Astrocyte of the cerebellum (primary cell): ENCODE results near the gene CACNA1B.

Experiments
- DNase-seq: peaks from one replicate; pipeline ENCODE4 v3.0.0-alpha.2; 2011; ENCODE audit warnings: low read depth
- H3K4me3 ChIP-seq: 2 replicates; pipeline ENCODE4 v1.5.1; 2011; ENCODE audit warnings: mild to moderate bottlenecking, low read depth, low read length, moderate library complexity
- CTCF ChIP-seq: IDR thresholded peaks from 2 replicates; pipeline ENCODE4 v1.5.1; 2012; ENCODE audit warnings: low read length, low read depth, moderate library complexity, mild to moderate bottlenecking; ENCODE audit errors: missing control alignments
- in situ Hi-C: cut with HindIII; loops from 2 replicates; pipeline ENCODE4 v1.10.0; 2017; ENCODE audit warnings: low sequenced_read_pairs

CACNA1B gene

DNA sequence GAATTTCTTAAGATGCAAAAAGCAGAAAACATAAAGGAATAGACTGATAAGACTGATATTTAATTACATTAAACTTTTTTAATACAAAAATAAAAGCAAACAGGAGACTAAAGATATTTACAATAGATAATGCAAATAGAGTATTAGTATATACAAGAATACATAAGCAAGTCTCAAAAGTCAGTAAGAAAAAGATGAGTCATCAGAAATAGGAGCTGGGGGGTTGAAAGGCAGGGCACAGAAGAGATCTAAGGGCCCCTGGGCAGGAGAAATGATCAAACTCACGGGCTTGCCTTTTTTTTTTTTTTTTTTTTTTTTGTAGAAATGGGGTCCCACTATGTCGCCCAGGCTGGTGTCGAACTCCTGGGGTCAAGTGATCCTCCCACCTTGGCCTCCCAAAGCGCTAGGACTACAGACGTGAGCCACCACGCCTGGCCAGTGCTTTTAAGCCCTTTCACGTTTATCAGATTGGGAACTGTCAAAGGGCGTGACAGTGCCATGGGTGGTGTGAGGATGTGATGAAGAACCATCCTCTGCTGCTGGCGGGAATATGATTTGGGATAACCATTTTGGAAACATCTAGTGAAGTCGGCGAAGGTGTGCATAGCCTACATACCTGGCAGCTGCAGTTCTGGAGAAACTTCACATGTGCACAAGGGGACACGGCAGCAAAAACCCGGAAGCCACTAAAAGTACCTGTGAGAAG is 126.1 kb downstream of the CACNA1B start:
- no peak overlapping the region for H3K4me3 ChIP-seq
- DNase-seq: no peak
- in situ Hi-C loops: no loop called here
- TF ChIP-seq CTCF: no peak

- no peak for TF ChIP-seq CTCF
- H3K4me3 ChIP-seq: no peak overlapping the region
- no peak for DNase-seq
- in situ Hi-C loops: no loop called here
Measured at GRCh38 chr9:138006576-138007233, 129.1 kb downstream of the CACNA1B start.

DNA sequence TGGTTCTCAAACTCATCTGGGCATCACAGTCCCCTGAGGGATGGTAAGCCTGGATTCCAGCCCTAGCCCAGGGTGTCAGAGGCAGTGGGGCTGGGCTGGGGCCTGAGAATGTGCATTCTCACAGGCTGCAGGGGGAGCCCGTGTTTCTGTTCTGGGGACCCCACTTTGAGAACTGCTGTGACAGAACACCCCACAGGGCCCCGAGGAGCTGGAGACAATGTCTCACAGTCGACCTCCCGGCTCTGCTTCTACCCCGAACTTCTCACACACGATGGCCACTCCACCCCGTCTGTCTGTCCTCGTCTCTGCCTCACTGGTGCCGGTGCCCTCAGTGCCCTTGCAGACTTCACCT is 130.0 kb downstream of the CACNA1B start:
- H3K4me3 ChIP-seq: no peak overlapping the region
- DNase-seq: no peak
- no peak for TF ChIP-seq CTCF
- in situ Hi-C loops: no loop called here

DNA sequence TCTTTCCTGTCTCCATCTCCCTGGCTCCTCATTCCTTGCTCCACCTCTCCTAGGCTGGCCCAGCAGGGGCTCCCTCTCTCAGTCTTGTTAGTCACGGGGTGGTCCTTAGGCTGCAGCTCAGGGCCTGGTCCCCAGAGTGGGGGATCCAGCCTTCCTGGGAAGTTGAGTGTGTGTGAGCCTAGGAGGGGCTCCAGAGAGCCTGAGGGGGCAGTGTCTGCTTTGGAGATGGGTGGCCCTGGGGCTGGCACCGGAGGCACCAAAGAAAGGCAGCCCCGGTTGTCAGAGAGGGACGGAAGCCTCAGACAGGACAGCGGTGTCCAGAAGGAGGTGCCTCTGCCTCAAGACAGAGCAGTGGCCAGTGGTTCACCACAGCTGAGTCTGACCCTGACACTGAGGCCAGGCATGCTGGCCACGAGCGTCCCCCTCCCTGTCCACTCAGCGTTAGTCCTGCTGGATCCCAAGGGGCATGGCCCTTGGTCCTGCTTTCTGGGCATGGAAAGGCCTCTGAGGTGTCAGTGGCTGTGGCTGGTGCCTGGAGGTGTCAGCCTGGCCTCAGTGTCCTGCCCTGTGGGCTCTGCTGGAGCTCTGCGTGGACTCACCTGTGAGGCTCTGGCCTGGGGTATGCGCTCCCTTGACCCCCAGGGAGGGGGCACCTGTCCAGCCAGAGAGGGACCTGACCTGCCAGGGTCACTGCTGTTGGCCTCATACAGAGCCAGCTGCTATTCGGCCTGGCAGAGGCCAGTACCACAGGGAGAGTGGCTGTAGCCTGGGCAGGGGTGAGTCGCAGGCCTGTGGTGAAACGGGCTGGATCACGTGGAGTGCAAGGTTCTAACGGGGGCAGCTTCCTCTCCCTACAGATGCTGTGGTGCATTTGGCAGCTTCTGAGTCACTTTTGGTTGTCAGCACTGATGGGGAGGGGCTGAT is 130.6 kb downstream of the CACNA1B start:
- no peak overlapping the region for H3K4me3 ChIP-seq
- in situ Hi-C loops: no loop called here
- no peak for DNase-seq
- TF ChIP-seq CTCF: no peak

- in situ Hi-C loops: no loop called here
- H3K4me3 ChIP-seq: no peak overlapping the region
- no peak for DNase-seq
- TF ChIP-seq CTCF: no peak
Measured at GRCh38 chr9:138009016-138009802, 131.6 kb downstream of the CACNA1B start.
